22Rv1 (cell line): ENCODE measurements around the gene LMO3.

Experiments used
- CTCF ChIP-seq: fragments of 450-650 bp; IDR thresholded peaks from 2 replicates; pipeline ENCODE4 v1.5.1; 2017; ENCODE audit warnings: mild to moderate bottlenecking
- ZFX ChIP-seq: fragments of 450-650 bp; IDR thresholded peaks from 2 replicates; pipeline ENCODE4 v1.6.1; 2017; ENCODE audit warnings: antibody characterized with exemption, borderline replicate concordance

GRCh38 chr12:16579041-16579440 lies 26.9 kb downstream of the LMO3 start:
- TF ChIP-seq CTCF, result no peak
- TF ChIP-seq ZFX, result no peak
